H9 (cell line): ENCODE data around the gene PRR14. TPM values are rescaled to one million over a fixed set of nuclear protein-coding genes. Genes with fewer than 3 reads are reported as not detected.
A peak's percentile ranks its signal among the peaks of the same experiment; 100 is the strongest.

ENCODE experiments used
- DNase-seq: peaks from one replicate; pipeline ENCODE4 v3.0.0-alpha.2; 2017
- H2AFZ ChIP-seq: one replicate; pipeline ENCODE4 v1.6.1; 2013; ENCODE audit warnings: mild to moderate bottlenecking, low read length, control low read depth, moderate library complexity
- H2AK5ac ChIP-seq: 2 replicates; pipeline ENCODE4 v1.6.1; 2013; ENCODE audit warnings: low read length, control low read depth, mixed read lengths; ENCODE audit not compliant: insufficient read length
- H2BK120ac ChIP-seq: one replicate; pipeline ENCODE4 v1.6.1; 2013; ENCODE audit warnings: low read depth, mild to moderate bottlenecking, low read length, control low read depth, inconsistent platforms; ENCODE audit not compliant: poor library complexity, severe bottlenecking
- H2BK12ac ChIP-seq: 2 replicates; pipeline ENCODE4 v1.6.1; 2013; ENCODE audit warnings: low read length, control low read depth, mixed read lengths, low read depth; ENCODE audit not compliant: insufficient read length
- H2BK15ac ChIP-seq: 2 replicates; pipeline ENCODE4 v1.6.1; 2013; ENCODE audit warnings: low read depth, low read length, control low read depth
- H2BK20ac ChIP-seq: one replicate; pipeline ENCODE4 v1.6.1; 2013; ENCODE audit warnings: low read depth, mild to moderate bottlenecking, low read length, control low read depth, inconsistent platforms; ENCODE audit not compliant: poor library complexity, severe bottlenecking
- H2BK5ac ChIP-seq: 2 replicates; pipeline ENCODE4 v1.6.1; 2013; ENCODE audit warnings: low read length, control low read depth, mixed read lengths; ENCODE audit not compliant: insufficient read length
- H3K14ac ChIP-seq: 2 replicates; pipeline ENCODE4 v1.6.1; 2013; ENCODE audit warnings: low read length, control low read depth; ENCODE audit not compliant: insufficient read depth
- H3K18ac ChIP-seq: 2 replicates; pipeline ENCODE4 v1.6.1; 2013; ENCODE audit warnings: low read depth, mild to moderate bottlenecking, mixed read lengths, low read length, control low read depth; ENCODE audit not compliant: insufficient read length
- H3K23ac ChIP-seq: 2 replicates; pipeline ENCODE4 v1.6.1; 2013; ENCODE audit warnings: low read length, control low read depth, mixed read lengths, low read depth; ENCODE audit not compliant: insufficient read length
- H3K23me2 ChIP-seq: 2 replicates; pipeline ENCODE4 v1.6.1; 2013; ENCODE audit warnings: low read depth, mild to moderate bottlenecking, mixed read lengths, low read length, control low read depth; ENCODE audit not compliant: insufficient read length, poor library complexity, severe bottlenecking
- H3K27ac ChIP-seq: 2 replicates; pipeline ENCODE4 v1.5.1; 2013; ENCODE audit warnings: low read length, control low read depth, mixed read lengths, low read depth; ENCODE audit not compliant: insufficient read length
- H3K27me3 ChIP-seq: 2 replicates; pipeline ENCODE4 v1.6.1; 2013; ENCODE audit warnings: low read length, control low read depth, inconsistent platforms; ENCODE audit not compliant: insufficient read depth
- H3K4ac ChIP-seq: 2 replicates; pipeline ENCODE4 v1.6.1; 2013; ENCODE audit warnings: low read depth, mild to moderate bottlenecking, control low read depth, inconsistent platforms, low read length, moderate library complexity
- H3K4me1 ChIP-seq: 2 replicates; pipeline ENCODE4 v1.6.1; 2013; ENCODE audit warnings: low read length, control low read depth, inconsistent platforms; ENCODE audit not compliant: insufficient read depth
- H3K4me2 ChIP-seq: 2 replicates; pipeline ENCODE4 v1.6.1; 2013; ENCODE audit warnings: low read length, control low read depth, mixed read lengths; ENCODE audit not compliant: insufficient read length, insufficient read depth
- H3K56ac ChIP-seq: 2 replicates; pipeline ENCODE4 v1.6.1; 2013; ENCODE audit warnings: low read depth, mild to moderate bottlenecking, mixed read lengths, low read length, control low read depth; ENCODE audit not compliant: insufficient read length
- H3K79me1 ChIP-seq: 2 replicates; pipeline ENCODE4 v1.6.1; 2013; ENCODE audit warnings: low read depth, mild to moderate bottlenecking, moderate library complexity, low read length, control low read depth, inconsistent platforms; ENCODE audit not compliant: insufficient read depth, poor library complexity, severe bottlenecking
- H3K79me2 ChIP-seq: 2 replicates; pipeline ENCODE4 v1.6.1; 2013; ENCODE audit warnings: low read length, control low read depth, inconsistent platforms; ENCODE audit not compliant: insufficient read depth
- H3K9ac ChIP-seq: 2 replicates; pipeline ENCODE4 v1.6.1; 2013; ENCODE audit warnings: low read length, control low read depth, mixed read lengths; ENCODE audit not compliant: insufficient read length; ENCODE audit errors: extremely low read depth
- H3K9me3 ChIP-seq: one replicate; pipeline ENCODE4 v1.6.1; 2013; ENCODE audit warnings: low read depth, low read length, inconsistent platforms; ENCODE audit not compliant: control insufficient read depth
- H3T11ph ChIP-seq: one replicate; pipeline ENCODE4 v1.6.1; 2013; ENCODE audit warnings: mild to moderate bottlenecking, low read length, control low read depth, inconsistent platforms
- H4K20me1 ChIP-seq: one replicate; pipeline ENCODE4 v1.6.1; 2013; ENCODE audit not compliant: control insufficient read depth, insufficient read length, insufficient read depth
- H4K5ac ChIP-seq: 2 replicates; pipeline ENCODE4 v1.6.1; 2013; ENCODE audit warnings: low read depth, mild to moderate bottlenecking, mixed read lengths, low read length, control low read depth; ENCODE audit not compliant: insufficient read length
- H4K8ac ChIP-seq: replicated peaks from 2 replicates; pipeline ENCODE4 v1.6.1; 2013; ENCODE audit warnings: low read length, control low read depth, mixed read lengths, low read depth; ENCODE audit not compliant: insufficient read length
- H4K91ac ChIP-seq: 2 replicates; pipeline ENCODE4 v1.6.1; 2013; ENCODE audit warnings: low read depth, mild to moderate bottlenecking, moderate library complexity, mixed read lengths, low read length, control low read depth; ENCODE audit not compliant: insufficient read length
- H3K27ac Mint-ChIP-seq, 3 experiments: 2 replicates in 2 of 3; 3 replicates in 1 of 3; pipeline ENCODE4 v1.8.0; 2020 to 2021; ENCODE audit warnings: mixed read lengths in 3 of 3, mild to moderate bottlenecking in 1 of 3, moderate library complexity in 1 of 3
- H3K27me3 Mint-ChIP-seq: 2 replicates; pipeline ENCODE4 v1.8.0; 2021; ENCODE audit warnings: low read depth, mild to moderate bottlenecking, moderate library complexity, mixed read lengths
- H3K36me3 Mint-ChIP-seq, 3 experiments: 2 replicates in 2 of 3; 3 replicates in 1 of 3; pipeline ENCODE4 v1.8.0; 2020 to 2021; ENCODE audit warnings: low read depth in 3 of 3, mixed read lengths in 3 of 3; ENCODE audit not compliant: insufficient read depth in 1 of 3
- H3K4me1 Mint-ChIP-seq, 2 experiments: 2 replicates each; pipeline ENCODE4 v1.8.0; 2020; ENCODE audit warnings: mixed read lengths in 2 of 2
- H3K4me3 Mint-ChIP-seq, 2 experiments: 2 replicates in 1 of 2; 3 replicates in 1 of 2; pipeline ENCODE4 v1.8.0; 2020 to 2021; ENCODE audit warnings: mild to moderate bottlenecking in 2 of 2, mixed read lengths in 2 of 2, moderate library complexity in 1 of 2
- H3K9me3 Mint-ChIP-seq, 2 experiments: 2 replicates in 1 of 2; 3 replicates in 1 of 2; pipeline ENCODE4 v1.8.0; 2020; ENCODE audit warnings: mild to moderate bottlenecking in 2 of 2, mixed read lengths in 2 of 2, moderate library complexity in 1 of 2
- whole genome bisulfite sequencing: extraction: QIAGEN DNeasy Blood & Tissue Kit; methylation state at CpG from one replicate; pipeline ENCODE4 v1.1.7; 2013; ENCODE audit warnings: missing lambda C conversion rate, low lambda C conversion rate, mixed read lengths; ENCODE audit not compliant: insufficient read length; ENCODE audit errors: extremely low coverage; 5-methylcytosine and 5-hydroxymethylcytosine counted together
- total RNA-seq: library from RNA; stranded (reverse); gene quantifications from 2 replicates; pipeline ENCODE4 v1.2.1, GENCODE V29; 2021
- TF ChIP-seq, protein P1 (sequence below): fragments of 200-600 bp; sonication (generic); conservative IDR thresholded peaks from 3 replicates; pipeline ENCODE4 v1.8.0; 2021; ENCODE audit warnings: antibody characterized with exemption, mild to moderate bottlenecking

PRR14 gene
- total RNA-seq, 1 experiment from 2014 or later = 11.6 TPM

DNA sequence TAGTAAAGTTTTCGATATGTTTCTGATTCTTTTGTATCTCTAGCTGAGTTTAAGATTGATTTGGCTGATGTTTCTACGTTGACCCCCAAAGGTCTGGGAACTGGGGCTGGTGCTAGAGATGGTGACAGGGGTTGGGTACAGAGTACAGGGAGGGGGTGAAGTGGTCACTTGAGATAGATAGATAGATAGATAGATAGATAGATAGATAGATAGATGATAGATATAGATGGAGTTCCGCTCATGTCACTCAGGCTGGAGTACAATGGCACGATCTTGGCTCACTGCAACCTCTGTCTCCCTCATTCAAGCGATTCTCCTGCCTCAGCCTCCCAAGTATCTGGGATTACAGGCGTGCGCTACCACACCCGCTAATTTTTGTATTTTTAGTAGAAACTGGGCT is 5.6 kb downstream of the PRR14 start:
- H3K27ac Mint-ChIP-seq = no peak overlapping the region

More for the DNA sequence above, 5.6 kb downstream of the PRR14 start:
- DNase-seq = no peak
- no peaks in the 10 kb centered on the region for H3K9me3 Mint-ChIP-seq
- H3K27me3 Mint-ChIP-seq = peaks cover 42% of the 10 kb centered on the region
- H3K14ac ChIP-seq = no peak overlapping the region
- no peak overlapping the region for H3K23ac ChIP-seq
- H2AFZ ChIP-seq = no peak overlapping the region
- no peak overlapping the region for H2AK5ac ChIP-seq
- no peaks in the 10 kb centered on the region for H3K79me2 ChIP-seq
- H2BK20ac ChIP-seq = no peak overlapping the region
- no peak overlapping the region for H3K18ac ChIP-seq
- peaks cover 3% of the 10 kb centered on the region for H3K23me2 ChIP-seq
- no peak overlapping the region for H2BK120ac ChIP-seq
- H3K4me3 Mint-ChIP-seq = peak overlapping the region in 1 of 2 experiments; percentile 55; a peak in 2 of 5 replicates
- H3K4me1 Mint-ChIP-seq = peaks cover 11 to 20% of the 10 kb centered on the region in 2 experiments
- H3K36me3 Mint-ChIP-seq = peaks cover 7 to 36% (median 24%) of the 10 kb centered on the region in 3 experiments; a peak in 6 of 7 replicates
- H3K27me3 ChIP-seq = peaks cover 11% of the 10 kb centered on the region; the same call in 1 of the 2 replicates
- no peak overlapping the region for H3K9ac ChIP-seq
- H2BK15ac ChIP-seq = no peak overlapping the region
- no peak overlapping the region for H4K8ac ChIP-seq
- H3K4ac ChIP-seq = no peak overlapping the region
- H2BK12ac ChIP-seq = no peak overlapping the region
- H3K4me2 ChIP-seq = no peak overlapping the region
- WGBS = no CpG with 5 or more reads among the region's 8 CpGs
- no peak overlapping the region for H3T11ph ChIP-seq
- H3K27ac ChIP-seq = no peak overlapping the region
- no peak overlapping the region for H4K91ac ChIP-seq
- no peaks in the 10 kb centered on the region for H3K9me3 ChIP-seq
- no peaks in the 10 kb centered on the region for H3K4me1 ChIP-seq
- H4K5ac ChIP-seq = no peak overlapping the region
- H3K56ac ChIP-seq = no peak overlapping the region
- no peaks in the 10 kb centered on the region for H4K20me1 ChIP-seq
- no peak overlapping the region for H2BK5ac ChIP-seq
- H3K79me1 ChIP-seq = no peaks in the 10 kb centered on the region
- TF ChIP-seq, protein P1, sequence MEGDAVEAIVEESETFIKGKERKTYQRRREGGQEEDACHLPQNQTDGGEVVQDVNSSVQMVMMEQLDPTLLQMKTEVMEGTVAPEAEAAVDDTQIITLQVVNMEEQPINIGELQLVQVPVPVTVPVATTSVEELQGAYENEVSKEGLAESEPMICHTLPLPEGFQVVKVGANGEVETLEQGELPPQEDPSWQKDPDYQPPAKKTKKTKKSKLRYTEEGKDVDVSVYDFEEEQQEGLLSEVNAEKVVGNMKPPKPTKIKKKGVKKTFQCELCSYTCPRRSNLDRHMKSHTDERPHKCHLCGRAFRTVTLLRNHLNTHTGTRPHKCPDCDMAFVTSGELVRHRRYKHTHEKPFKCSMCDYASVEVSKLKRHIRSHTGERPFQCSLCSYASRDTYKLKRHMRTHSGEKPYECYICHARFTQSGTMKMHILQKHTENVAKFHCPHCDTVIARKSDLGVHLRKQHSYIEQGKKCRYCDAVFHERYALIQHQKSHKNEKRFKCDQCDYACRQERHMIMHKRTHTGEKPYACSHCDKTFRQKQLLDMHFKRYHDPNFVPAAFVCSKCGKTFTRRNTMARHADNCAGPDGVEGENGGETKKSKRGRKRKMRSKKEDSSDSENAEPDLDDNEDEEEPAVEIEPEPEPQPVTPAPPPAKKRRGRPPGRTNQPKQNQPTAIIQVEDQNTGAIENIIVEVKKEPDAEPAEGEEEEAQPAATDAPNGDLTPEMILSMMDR = no peak
